ENCODE data around the gene RANGAP1. TPM values are rescaled to one million over a fixed set of nuclear protein-coding genes. Genes with fewer than 3 reads are reported as not detected.

The RANGAP1 gene
- total and polyA plus RNA-seq, 7 experiments from 2014 or later: 22.8 to 122 (median 66.5) TPM

GRCh38 chr22:41248758-41249157, 37.2 kb downstream of the RANGAP1 start:
- intact Hi-C loops (cut with micrococcal nuclease): no loop called here
- Mint-ChIP-seq H3K9me3 (no peaks in the 10 kb centered on the region), H3K4me3 (no peak overlapping the region), H3K36me3 (peaks cover 0 to 23% (median 5%) of the 10 kb centered on the region in 5 donors), H3K4me1 (no peaks in the 10 kb centered on the region), H3K27me3 (no peaks in the 10 kb centered on the region), H3K27ac (no peak overlapping the region)
- ATAC-seq (no peak), DNase-seq (no peak)
- Histone ChIP-seq H3K4me1 (ENCODE audit: control insufficient read depth in 2 of 2, insufficient read depth in 2 of 2, low read length in 2 of 2) (no peaks in the 10 kb centered on the region), H3K9me3 (ENCODE audit: control insufficient read depth in 2 of 3, low read length in 3 of 3) (no peaks in the 10 kb centered on the region), H3K27ac (ENCODE audit: low read depth, low read length) (no peak overlapping the region), H3K27me3 (ENCODE audit: control insufficient read depth in 2 of 2, insufficient read depth in 2 of 2, low read length in 2 of 2) (no peaks in the 10 kb centered on the region), H3K4me3 (ENCODE audit: low read length) (no peak overlapping the region), H3K36me3 (ENCODE audit: control insufficient read depth in 2 of 3, insufficient read depth in 3 of 3, low read length in 3 of 3) (peaks cover 6 to 85% (median 9%) of the 10 kb centered on the region in 3 experiments)
- POLR2A ChIA-PET: interaction anchor here (1.2 kb wide), 1 partner anchor 11 kb away, joined by 3 read pairs; no protein-coding TSS in a partner anchor
- CTCF ChIA-PET: no interaction called here

- H3K36me3 ChIP-seq (ENCODE audit: control insufficient read depth in 2 of 3, insufficient read depth in 3 of 3, low read length in 3 of 3): peaks cover 6 to 81% (median 9%) of the 10 kb centered on the region in 3 experiments
- peaks cover 0 to 23% (median 5%) of the 10 kb centered on the region in 5 donors for H3K36me3 Mint-ChIP-seq
- H3K4me1 Mint-ChIP-seq: no peaks in the 10 kb centered on the region
- ChIA-PET POLR2A (interaction anchor here (1.2 kb wide), 1 partner anchor 11 kb away, joined by 3 read pairs; no protein-coding TSS in a partner anchor), CTCF (interaction anchor here (1.0 kb wide), 1 partner anchor 11 kb away, joined by 4 read pairs; no protein-coding TSS in a partner anchor)
- DNase-seq (no peak), ATAC-seq (no peak)
- no peaks in the 10 kb centered on the region for H3K27me3 ChIP-seq (ENCODE audit: control insufficient read depth in 2 of 2, insufficient read depth in 2 of 2, low read length in 2 of 2)
- H3K9me3 Mint-ChIP-seq: no peaks in the 10 kb centered on the region
- intact Hi-C loops (cut with micrococcal nuclease): no loop called here
- H3K4me3 Mint-ChIP-seq: no peak overlapping the region
- H3K4me1 ChIP-seq (ENCODE audit: control insufficient read depth in 2 of 2, insufficient read depth in 2 of 2, low read length in 2 of 2): no peaks in the 10 kb centered on the region
- H3K27me3 Mint-ChIP-seq: no peaks in the 10 kb centered on the region
- no peak overlapping the region for H3K27ac Mint-ChIP-seq
- H3K9me3 ChIP-seq (ENCODE audit: control insufficient read depth in 2 of 3, low read length in 3 of 3): no peaks in the 10 kb centered on the region
- no peak overlapping the region for H3K27ac ChIP-seq (ENCODE audit: low read depth, low read length)
- H3K4me3 ChIP-seq (ENCODE audit: low read length): no peak overlapping the region
Measured at GRCh38 chr22:41248314-41248713, 37.7 kb downstream of the RANGAP1 start.

GRCh38 chr22:41247703-41248102, 38.3 kb downstream of the RANGAP1 start:
- POLR2A ChIA-PET: interaction anchor here (1.2 kb wide), 1 partner anchor 10 kb away, joined by 3 read pairs; no protein-coding TSS in a partner anchor
- Mint-ChIP-seq H3K27ac (peak overlapping the region in 1 of 9 donors; percentile 52), H3K9me3 (no peaks in the 10 kb centered on the region)

GRCh38 chr22:41245917-41246499, 40.0 kb downstream of the RANGAP1 start:
- Mint-ChIP-seq H3K4me3 (no peak overlapping the region), H3K4me1 (peaks cover 0 to 3% (median 0%) of the 10 kb centered on the region in 7 donors), H3K27ac (no peak overlapping the region), H3K9me3 (no peaks in the 10 kb centered on the region), H3K27me3 (no peaks in the 10 kb centered on the region), H3K36me3 (peaks cover 0 to 13% (median 5%) of the 10 kb centered on the region in 5 donors)
- Histone ChIP-seq H3K9me3 (ENCODE audit: control insufficient read depth in 2 of 3, low read length in 3 of 3) (no peaks in the 10 kb centered on the region), H3K27me3 (ENCODE audit: control insufficient read depth in 2 of 2, insufficient read depth in 2 of 2, low read length in 2 of 2) (no peaks in the 10 kb centered on the region), H3K4me1 (ENCODE audit: control insufficient read depth in 2 of 2, insufficient read depth in 2 of 2, low read length in 2 of 2) (no peaks in the 10 kb centered on the region), H3K36me3 (ENCODE audit: control insufficient read depth in 2 of 3, insufficient read depth in 3 of 3, low read length in 3 of 3) (peaks cover 3 to 60% (median 5%) of the 10 kb centered on the region in 3 experiments), H3K27ac (ENCODE audit: low read depth, low read length) (no peak overlapping the region), H3K4me3 (ENCODE audit: low read length) (no peak overlapping the region)
- intact Hi-C loops (cut with micrococcal nuclease): no loop called here
- DNase-seq: no peak
- ChIA-PET POLR2A (no interaction called here), CTCF (no interaction called here)
- no peak for ATAC-seq

More at GRCh38 chr22:41247703-41248102, 38.3 kb downstream of the RANGAP1 start:
- Histone ChIP-seq H3K9me3 (ENCODE audit: control insufficient read depth in 2 of 3, low read length in 3 of 3) (no peaks in the 10 kb centered on the region), H3K27me3 (ENCODE audit: control insufficient read depth in 2 of 2, insufficient read depth in 2 of 2, low read length in 2 of 2) (no peaks in the 10 kb centered on the region), H3K36me3 (ENCODE audit: control insufficient read depth in 2 of 3, insufficient read depth in 3 of 3, low read length in 3 of 3) (peaks cover 6 to 74% (median 6%) of the 10 kb centered on the region in 3 experiments), H3K27ac (ENCODE audit: low read depth, low read length) (no peak overlapping the region), H3K4me1 (ENCODE audit: control insufficient read depth in 2 of 2, insufficient read depth in 2 of 2, low read length in 2 of 2) (no peaks in the 10 kb centered on the region), H3K4me3 (ENCODE audit: low read length) (no peak overlapping the region)
- ATAC-seq (no peak), DNase-seq (no peak)
- no peaks in the 10 kb centered on the region for H3K4me1 Mint-ChIP-seq
- no peak overlapping the region for H3K4me3 Mint-ChIP-seq
- intact Hi-C loops (cut with micrococcal nuclease): no loop called here
- CTCF ChIA-PET: interaction anchor here (1.0 kb wide), 1 partner anchor 10 kb away, joined by 4 read pairs; no protein-coding TSS in a partner anchor
- peaks cover 0 to 23% (median 5%) of the 10 kb centered on the region in 5 donors for H3K36me3 Mint-ChIP-seq
- H3K27me3 Mint-ChIP-seq: no peaks in the 10 kb centered on the region

- Mint-ChIP-seq H3K27me3 (peaks cover 0 to 2% (median 0%) of the 10 kb centered on the region in 5 donors), H3K4me1 (peaks cover 3 to 8% (median 5%) of the 10 kb centered on the region in 7 donors), H3K36me3 (peaks cover 0 to 5% (median 0%) of the 10 kb centered on the region in 5 donors), H3K27ac (no peak overlapping the region), H3K9me3 (no peaks in the 10 kb centered on the region), H3K4me3 (no peak overlapping the region)
- ATAC-seq (no peak), DNase-seq (no peak)
- Histone ChIP-seq H3K4me1 (ENCODE audit: control insufficient read depth in 2 of 2, insufficient read depth in 2 of 2, low read length in 2 of 2) (no peaks in the 10 kb centered on the region), H3K4me3 (ENCODE audit: low read length) (no peak overlapping the region), H3K36me3 (ENCODE audit: control insufficient read depth in 2 of 3, insufficient read depth in 3 of 3, low read length in 3 of 3) (peaks cover 0 to 34% (median 5%) of the 10 kb centered on the region in 3 experiments), H3K27me3 (ENCODE audit: control insufficient read depth in 2 of 2, insufficient read depth in 2 of 2, low read length in 2 of 2) (no peaks in the 10 kb centered on the region), H3K9me3 (ENCODE audit: control insufficient read depth in 2 of 3, low read length in 3 of 3) (no peaks in the 10 kb centered on the region), H3K27ac (ENCODE audit: low read depth, low read length) (no peak overlapping the region)
- POLR2A ChIA-PET: interaction anchor here (0.6 kb wide), 1 partner anchor 160 kb away, joined by 3 read pairs; no protein-coding TSS in a partner anchor
- intact Hi-C loops (cut with micrococcal nuclease): no loop called here
- CTCF ChIA-PET: no interaction called here
Measured at GRCh38 chr22:41243361-41243760, 42.6 kb downstream of the RANGAP1 start.

GRCh38 chr22:41242396-41243117, 43.4 kb downstream of the RANGAP1 start:
- no peak for DNase-seq
- Mint-ChIP-seq H3K36me3 (peaks cover 0 to 1% (median 0%) of the 10 kb centered on the region in 5 donors), H3K27me3 (peaks cover 0 to 2% (median 0%) of the 10 kb centered on the region in 5 donors), H3K4me3 (no peak overlapping the region), H3K27ac (peak overlapping the region in 1 of 9 donors; percentile 43), H3K9me3 (no peaks in the 10 kb centered on the region), H3K4me1 (peaks cover 3 to 8% (median 5%) of the 10 kb centered on the region in 7 donors)
- Histone ChIP-seq H3K27me3 (ENCODE audit: control insufficient read depth in 2 of 2, insufficient read depth in 2 of 2, low read length in 2 of 2) (no peaks in the 10 kb centered on the region), H3K36me3 (ENCODE audit: control insufficient read depth in 2 of 3, insufficient read depth in 3 of 3, low read length in 3 of 3) (peaks cover 0 to 26% (median 3%) of the 10 kb centered on the region in 3 experiments), H3K4me1 (ENCODE audit: control insufficient read depth in 2 of 2, insufficient read depth in 2 of 2, low read length in 2 of 2) (no peaks in the 10 kb centered on the region), H3K4me3 (ENCODE audit: low read length) (no peak overlapping the region), H3K27ac (ENCODE audit: low read depth, low read length) (no peak overlapping the region), H3K9me3 (ENCODE audit: control insufficient read depth in 2 of 3, low read length in 3 of 3) (no peaks in the 10 kb centered on the region)
- CTCF ChIA-PET: interaction anchor here (0.6 kb wide), 1 partner anchor 178 kb away, joined by 3 read pairs; no protein-coding TSS in a partner anchor
- POLR2A ChIA-PET: no interaction called here
- no peak for ATAC-seq
- intact Hi-C loops (cut with micrococcal nuclease): no loop called here

Measured in naive thymus-derived CD4-positive, alpha-beta T cell (primary cell).